ENCODE data around the gene MPZL2. TPM values are rescaled to one million over a fixed set of nuclear protein-coding genes. Genes with fewer than 3 reads are reported as not detected.

The MPZL2 gene
- total RNA-seq, 1 donor from 2014 or later: 2.3 TPM

- no peak overlapping the region for H3K4me3 Mint-ChIP-seq
- DNase-seq (ENCODE audit: low spot score): no peak
- H3K27me3 Mint-ChIP-seq (ENCODE audit: insufficient read depth, low read depth): no peaks in the 10 kb centered on the region
- H3K4me1 ChIP-seq: no peaks in the 10 kb centered on the region
- TF ChIP-seq, protein P1, sequence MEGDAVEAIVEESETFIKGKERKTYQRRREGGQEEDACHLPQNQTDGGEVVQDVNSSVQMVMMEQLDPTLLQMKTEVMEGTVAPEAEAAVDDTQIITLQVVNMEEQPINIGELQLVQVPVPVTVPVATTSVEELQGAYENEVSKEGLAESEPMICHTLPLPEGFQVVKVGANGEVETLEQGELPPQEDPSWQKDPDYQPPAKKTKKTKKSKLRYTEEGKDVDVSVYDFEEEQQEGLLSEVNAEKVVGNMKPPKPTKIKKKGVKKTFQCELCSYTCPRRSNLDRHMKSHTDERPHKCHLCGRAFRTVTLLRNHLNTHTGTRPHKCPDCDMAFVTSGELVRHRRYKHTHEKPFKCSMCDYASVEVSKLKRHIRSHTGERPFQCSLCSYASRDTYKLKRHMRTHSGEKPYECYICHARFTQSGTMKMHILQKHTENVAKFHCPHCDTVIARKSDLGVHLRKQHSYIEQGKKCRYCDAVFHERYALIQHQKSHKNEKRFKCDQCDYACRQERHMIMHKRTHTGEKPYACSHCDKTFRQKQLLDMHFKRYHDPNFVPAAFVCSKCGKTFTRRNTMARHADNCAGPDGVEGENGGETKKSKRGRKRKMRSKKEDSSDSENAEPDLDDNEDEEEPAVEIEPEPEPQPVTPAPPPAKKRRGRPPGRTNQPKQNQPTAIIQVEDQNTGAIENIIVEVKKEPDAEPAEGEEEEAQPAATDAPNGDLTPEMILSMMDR (IDR thresholded peaks at IDR 0.05): no peak
- no peaks in the 10 kb centered on the region for H3K36me3 ChIP-seq
- no peaks in the 10 kb centered on the region for H3F3A ChIP-seq (ENCODE audit: low read depth)
- no peak overlapping the region for H3K27ac ChIP-seq
- no peak overlapping the region for H3K4me3 ChIP-seq
- H3K36me3 Mint-ChIP-seq: no peaks in the 10 kb centered on the region
- H3K9me3 Mint-ChIP-seq: no peaks in the 10 kb centered on the region
- no peak overlapping the region for H2AFZ ChIP-seq (replicated peaks)
- H3K27me3 ChIP-seq: peaks cover 19% of the 10 kb centered on the region
- H3K9me3 ChIP-seq (ENCODE audit: low read depth): no peaks in the 10 kb centered on the region
- no peak overlapping the region for H3K27ac Mint-ChIP-seq
- no peaks in the 10 kb centered on the region for H3K79me2 ChIP-seq (ENCODE audit: low read depth)
- H3K4me2 ChIP-seq: no peak overlapping the region
- no peaks in the 10 kb centered on the region for H3K4me1 Mint-ChIP-seq
- no peaks in the 10 kb centered on the region for H4K20me1 ChIP-seq (ENCODE audit: low read depth)
- no peak overlapping the region for H3K9ac ChIP-seq
Measured at GRCh38 chr11:118283756-118284350, 19.8 kb upstream of the MPZL2 start.

GRCh38 chr11:118283037-118283636 is 19.0 kb upstream of the MPZL2 start:
- H3K27ac Mint-ChIP-seq: no peak overlapping the region
- no peak overlapping the region for H3K4me2 ChIP-seq
- no peaks in the 10 kb centered on the region for H3K9me3 Mint-ChIP-seq
- H4K20me1 ChIP-seq (ENCODE audit: low read depth): no peaks in the 10 kb centered on the region
- no peaks in the 10 kb centered on the region for H3K36me3 Mint-ChIP-seq
- no peaks in the 10 kb centered on the region for H3F3A ChIP-seq (ENCODE audit: low read depth)
- no peaks in the 10 kb centered on the region for H3K36me3 ChIP-seq
- H3K4me1 Mint-ChIP-seq: no peaks in the 10 kb centered on the region
- no peaks in the 10 kb centered on the region for H3K9me3 ChIP-seq (ENCODE audit: low read depth)
- no peak overlapping the region for H3K4me3 Mint-ChIP-seq
- no peak for TF ChIP-seq EZH2phosphoT487 (IDR thresholded peaks at IDR 0.05)
- no peak for TF ChIP-seq EZH2 (IDR thresholded peaks at IDR 0.05)
- TF ChIP-seq, protein P1 (IDR thresholded peaks at IDR 0.05): no peak
- H3K79me2 ChIP-seq (ENCODE audit: low read depth): no peaks in the 10 kb centered on the region
- H3K27ac ChIP-seq: no peak overlapping the region
- DNase-seq (ENCODE audit: low spot score): no peak
- H3K27me3 ChIP-seq: peaks cover 18% of the 10 kb centered on the region
- no peak overlapping the region for H3K9ac ChIP-seq
- H3K27me3 Mint-ChIP-seq (ENCODE audit: insufficient read depth, low read depth): no peaks in the 10 kb centered on the region
- H3K4me1 ChIP-seq: no peaks in the 10 kb centered on the region
- H2AFZ ChIP-seq (replicated peaks): no peak overlapping the region
- H3K4me3 ChIP-seq: no peak overlapping the region

- Histone ChIP-seq H3K27ac (no peak overlapping the region), H3K27me3 (peaks cover 12% of the 10 kb centered on the region), H3K9me3 (ENCODE audit: low read depth) (no peaks in the 10 kb centered on the region), H3K36me3 (no peaks in the 10 kb centered on the region), H3K79me2 (ENCODE audit: low read depth) (no peaks in the 10 kb centered on the region), H3F3A (ENCODE audit: low read depth) (no peaks in the 10 kb centered on the region), H4K20me1 (ENCODE audit: low read depth) (no peaks in the 10 kb centered on the region), H3K4me1 (no peaks in the 10 kb centered on the region), H2AFZ (replicated peaks) (no peak overlapping the region), H3K4me3 (no peak overlapping the region), H3K9ac (no peak overlapping the region), H3K4me2 (no peak overlapping the region)
- DNase-seq (ENCODE audit: low spot score): no peak
- TF ChIP-seq EZH2 (IDR thresholded peaks at IDR 0.05) (no peak), EZH2phosphoT487 (IDR thresholded peaks at IDR 0.05) (no peak)
- TF ChIP-seq, protein P1 (IDR thresholded peaks at IDR 0.05): no peak
- H3K9me3 Mint-ChIP-seq: no peaks in the 10 kb centered on the region
- H3K4me3 Mint-ChIP-seq: no peak overlapping the region
- no peak overlapping the region for H3K27ac Mint-ChIP-seq
- no peaks in the 10 kb centered on the region for H3K27me3 Mint-ChIP-seq (ENCODE audit: insufficient read depth, low read depth)
- no peaks in the 10 kb centered on the region for H3K4me1 Mint-ChIP-seq
- no peaks in the 10 kb centered on the region for H3K36me3 Mint-ChIP-seq
Measured at GRCh38 chr11:118282606-118283005, 18.5 kb upstream of the MPZL2 start.

Measured in neural progenitor cell (in vitro differentiated cells).